T-helper 1 cell treated with Interleukin-12 subunit alpha and Interleukin-12 subunit beta and Interleukin-4 antibody, amounts not matched to agents 30 μg/mL and 1 μg/mL, for 36 hours (primary cell): ENCODE data around the gene KAZN.

Source experiments
- H3K27ac Mint-ChIP-seq: one replicate; pipeline ENCODE4 v1.8.0; 2021; ENCODE audit warnings: mild to moderate bottlenecking, mixed read lengths
- H3K27me3 Mint-ChIP-seq: one replicate; pipeline ENCODE4 v1.8.0; 2021; ENCODE audit warnings: low read depth, mixed read lengths
- H3K36me3 Mint-ChIP-seq: one replicate; pipeline ENCODE4 v1.8.0; 2021; ENCODE audit warnings: low read depth, mixed read lengths
- H3K4me1 Mint-ChIP-seq: one replicate; pipeline ENCODE4 v1.8.0; 2021; ENCODE audit warnings: low read depth, mixed read lengths
- H3K4me3 Mint-ChIP-seq: one replicate; pipeline ENCODE4 v1.8.0; 2021; ENCODE audit warnings: mild to moderate bottlenecking, moderate library complexity, mixed read lengths
- H3K9me3 Mint-ChIP-seq: one replicate; pipeline ENCODE4 v1.8.0; 2021; ENCODE audit warnings: mixed read lengths

KAZN gene

DNA sequence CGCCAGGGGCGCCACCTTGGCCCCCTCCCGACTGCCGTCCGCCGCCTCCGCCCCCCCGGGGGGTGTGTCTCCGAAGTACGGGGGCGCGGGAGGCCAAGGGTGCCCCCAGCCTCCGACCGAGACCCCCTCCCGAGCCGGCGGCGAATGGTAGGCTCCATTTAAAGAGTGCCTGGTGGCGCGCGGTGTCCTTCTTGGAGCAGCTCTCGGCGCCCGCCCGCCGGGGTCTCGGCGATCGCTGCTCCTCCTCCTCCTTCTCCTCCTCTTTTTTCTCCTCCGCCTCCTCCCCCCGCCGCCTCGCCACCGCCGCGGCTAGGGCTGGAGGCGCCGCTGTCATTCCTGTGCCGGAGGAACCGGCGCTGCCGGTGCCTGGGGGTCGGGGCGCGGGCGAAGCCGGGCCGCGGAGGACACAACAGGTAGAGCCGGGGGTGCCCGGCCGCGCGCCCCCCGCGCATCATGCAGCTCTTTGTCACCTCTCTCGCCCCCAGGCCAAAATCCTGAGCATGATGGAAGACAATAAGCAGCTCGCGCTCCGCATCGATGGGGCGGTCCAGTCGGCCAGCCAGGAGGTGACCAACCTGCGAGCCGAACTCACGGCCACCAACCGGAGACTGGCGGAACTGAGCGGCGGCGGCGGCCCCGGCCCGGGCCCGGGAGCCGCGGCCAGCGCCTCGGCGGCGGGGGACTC lies at the start of gene KAZN:
Gene KAZN (plus strand): TSS at position 188 of the 685 bp plus-strand sequence.
- peaks cover 51% of the 10 kb centered on the region for H3K27me3 Mint-ChIP-seq
- no peaks in the 10 kb centered on the region for H3K4me1 Mint-ChIP-seq
- no peaks in the 10 kb centered on the region for H3K9me3 Mint-ChIP-seq
- H3K36me3 Mint-ChIP-seq, result no peaks in the 10 kb centered on the region
- H3K4me3 Mint-ChIP-seq, result no peak within 1 kb of the TSS
- no peak within 1 kb of the TSS for H3K27ac Mint-ChIP-seq

DNA sequence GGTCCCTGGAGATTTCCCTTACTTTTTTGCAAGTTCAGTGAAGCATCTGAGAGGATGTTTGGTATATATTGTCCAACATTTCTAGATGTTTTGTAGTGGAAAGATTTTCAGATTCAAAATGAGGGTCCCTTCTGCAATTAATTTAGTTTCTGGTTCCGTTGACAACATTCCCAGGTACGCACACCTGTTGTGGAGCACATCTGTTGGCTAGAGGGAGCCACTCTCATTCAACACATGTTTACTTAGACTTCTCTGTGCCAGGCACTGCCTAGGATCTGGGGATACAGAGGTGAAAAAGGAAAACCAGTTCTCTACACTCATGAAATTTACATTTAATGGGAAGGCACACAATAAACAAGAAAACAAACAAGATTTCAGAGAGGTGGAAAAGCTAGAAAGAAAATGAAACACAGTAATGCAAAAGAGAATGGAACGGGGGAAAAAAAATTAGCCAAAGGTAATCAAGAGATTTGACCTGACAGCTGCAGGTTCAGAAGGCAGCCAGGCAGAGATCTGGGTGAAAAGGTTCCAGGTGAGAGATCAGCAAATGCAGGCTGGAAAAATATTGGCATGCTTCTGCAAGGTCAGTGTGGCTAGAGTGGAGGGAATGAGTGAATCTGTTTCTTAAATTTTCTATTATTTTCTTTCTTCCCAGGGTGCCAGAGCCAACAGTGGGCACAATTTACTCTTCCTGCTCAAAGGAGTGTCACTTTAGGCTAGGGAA lies 48.4 kb upstream of the KAZN start:
- no peaks in the 10 kb centered on the region for H3K36me3 Mint-ChIP-seq
- H3K27me3 Mint-ChIP-seq, result no peaks in the 10 kb centered on the region
- no peak overlapping the region for H3K27ac Mint-ChIP-seq
- H3K4me3 Mint-ChIP-seq, result no peak overlapping the region
- no peaks in the 10 kb centered on the region for H3K9me3 Mint-ChIP-seq
- H3K4me1 Mint-ChIP-seq, result no peaks in the 10 kb centered on the region

DNA sequence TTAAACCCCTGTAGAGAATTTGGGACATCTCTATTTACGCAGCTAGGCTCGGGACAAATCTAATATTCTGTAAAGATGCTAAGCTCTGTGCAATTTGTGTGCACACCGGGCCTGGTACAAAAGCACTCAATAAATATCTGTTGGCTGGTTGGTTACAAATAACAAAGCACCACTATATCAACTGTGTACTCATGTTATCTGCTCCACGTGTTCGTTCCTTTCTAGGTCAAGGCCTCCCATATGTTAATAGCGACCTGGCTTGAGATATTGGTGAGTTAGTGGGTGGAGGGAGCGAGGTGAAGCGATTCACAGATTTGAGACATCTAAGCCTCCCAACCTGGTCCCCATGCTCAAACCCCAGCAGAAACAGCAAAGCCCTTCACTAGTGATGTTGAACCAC lies 47.1 kb upstream of the KAZN start:
- no peak overlapping the region for H3K4me3 Mint-ChIP-seq
- no peaks in the 10 kb centered on the region for H3K9me3 Mint-ChIP-seq
- no peaks in the 10 kb centered on the region for H3K4me1 Mint-ChIP-seq
- H3K36me3 Mint-ChIP-seq, result no peaks in the 10 kb centered on the region
- no peak overlapping the region for H3K27ac Mint-ChIP-seq
- H3K27me3 Mint-ChIP-seq, result no peaks in the 10 kb centered on the region

DNA sequence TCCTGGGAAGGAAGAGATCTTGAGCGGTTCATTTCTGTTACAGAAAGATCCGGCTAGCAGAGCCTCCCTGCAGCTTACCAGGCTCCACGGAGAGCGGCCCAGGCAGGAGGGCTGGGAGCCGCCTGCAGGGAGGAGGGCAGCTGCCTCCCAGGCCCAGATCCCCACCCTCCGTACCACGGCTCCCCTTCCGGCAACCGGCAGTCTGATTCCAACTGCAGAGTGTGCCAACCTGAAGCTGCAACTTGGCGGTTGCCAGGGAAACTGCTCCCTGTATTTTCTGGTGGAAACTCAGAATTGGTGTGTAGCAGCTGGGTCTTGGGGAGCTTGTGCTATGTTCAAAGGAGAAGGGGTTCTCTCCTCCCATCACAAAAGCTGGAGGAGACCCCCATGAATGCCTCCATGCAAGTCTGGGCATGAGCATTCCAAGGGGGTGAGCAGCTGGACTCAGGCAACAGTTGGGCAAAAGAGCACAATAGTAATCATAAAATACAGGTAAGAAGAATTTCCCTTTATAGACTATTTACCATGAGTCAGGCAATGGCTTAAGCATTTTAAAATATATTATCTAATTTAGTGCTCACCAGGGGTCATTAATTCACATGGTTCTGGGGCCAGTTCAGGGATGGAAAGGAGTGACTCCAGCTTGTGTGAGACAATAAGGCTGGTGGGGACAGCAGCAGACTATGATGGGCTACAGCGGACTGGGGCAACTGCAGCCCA lies 46.1 kb upstream of the KAZN start:
- Mint-ChIP-seq H3K4me1 (no peaks in the 10 kb centered on the region), H3K9me3 (no peaks in the 10 kb centered on the region), H3K4me3 (no peak overlapping the region), H3K36me3 (no peaks in the 10 kb centered on the region), H3K27ac (no peak overlapping the region), H3K27me3 (no peaks in the 10 kb centered on the region)

DNA sequence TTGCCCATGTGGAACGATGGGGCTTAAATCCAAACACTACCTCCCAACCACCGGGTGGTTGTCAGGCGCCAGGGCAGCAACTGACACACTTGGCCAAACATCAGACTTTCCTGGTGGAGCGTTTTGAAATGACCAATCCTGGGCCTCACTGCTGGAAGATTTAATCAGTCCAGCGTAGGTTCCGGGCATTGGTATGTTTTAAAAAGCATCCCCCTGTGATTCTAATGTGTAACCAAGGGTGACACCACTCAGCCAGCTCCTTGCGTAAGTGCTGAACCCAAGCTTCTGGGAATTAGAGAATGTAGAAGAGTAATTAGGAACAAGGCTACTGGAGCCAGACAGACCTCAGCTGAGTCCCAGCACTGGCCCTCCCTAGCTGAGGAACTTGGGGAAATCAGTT lies 44.8 kb upstream of the KAZN start:
- Mint-ChIP-seq H3K36me3 (no peaks in the 10 kb centered on the region), H3K27me3 (no peaks in the 10 kb centered on the region), H3K9me3 (no peaks in the 10 kb centered on the region), H3K4me3 (no peak overlapping the region), H3K27ac (no peak overlapping the region), H3K4me1 (no peaks in the 10 kb centered on the region)

DNA sequence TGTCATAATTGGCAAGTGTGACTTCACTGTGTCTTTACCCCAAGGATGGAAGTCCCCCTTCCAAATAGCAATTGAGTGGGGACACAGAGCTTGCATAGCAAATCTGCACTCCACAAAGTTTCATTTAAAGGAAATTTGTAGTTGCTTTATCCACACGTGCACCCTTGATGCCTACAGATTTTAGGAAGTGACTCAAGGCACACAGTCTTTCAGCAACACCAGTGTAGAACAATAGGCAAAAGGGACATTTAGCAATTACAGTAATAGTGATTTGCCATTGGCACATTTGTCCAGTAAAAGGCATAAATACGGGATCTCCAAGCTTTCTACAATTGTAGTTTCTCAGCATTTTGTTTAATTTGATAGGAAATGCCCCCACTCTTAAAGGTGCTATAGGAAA lies 43.4 kb upstream of the KAZN start:
- Mint-ChIP-seq H3K9me3 (no peaks in the 10 kb centered on the region), H3K27ac (no peak overlapping the region), H3K4me3 (no peak overlapping the region), H3K36me3 (no peaks in the 10 kb centered on the region), H3K27me3 (no peaks in the 10 kb centered on the region), H3K4me1 (no peaks in the 10 kb centered on the region)

DNA sequence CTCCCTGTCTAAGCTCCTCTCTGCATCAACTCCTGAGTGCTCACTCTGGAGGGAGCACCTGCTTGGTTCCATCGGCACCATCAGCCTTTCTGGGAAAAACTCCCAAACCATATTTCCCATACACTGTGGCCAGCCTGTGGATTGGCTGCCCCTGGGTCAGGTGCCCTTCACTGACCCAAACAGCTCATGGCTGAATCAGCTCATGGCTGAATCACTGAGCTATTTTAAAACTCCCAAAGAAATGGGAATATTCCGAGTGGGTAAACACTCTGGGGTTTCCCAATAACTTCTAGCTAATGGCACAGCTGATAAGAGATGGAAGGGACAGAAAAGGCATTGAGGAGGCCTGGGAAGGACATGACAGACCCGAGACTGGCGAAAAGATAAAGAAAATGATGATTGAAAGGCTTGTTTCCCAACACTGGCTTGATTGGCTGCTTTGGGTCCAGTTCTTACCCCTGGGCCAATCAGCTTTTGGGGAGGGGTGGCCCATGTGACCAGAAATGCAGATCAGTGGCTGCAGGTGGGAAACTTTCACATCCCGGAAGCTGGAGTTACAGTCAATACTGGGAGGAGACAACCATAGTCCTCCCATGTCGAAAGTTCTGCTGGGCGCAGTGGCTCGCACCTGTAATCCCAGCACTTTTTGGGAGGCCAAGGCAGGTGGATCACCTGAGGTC lies 37.3 kb upstream of the KAZN start:
- H3K9me3 Mint-ChIP-seq, result no peaks in the 10 kb centered on the region
- no peaks in the 10 kb centered on the region for H3K36me3 Mint-ChIP-seq
- H3K27me3 Mint-ChIP-seq, result no peaks in the 10 kb centered on the region
- H3K4me1 Mint-ChIP-seq, result no peaks in the 10 kb centered on the region
- no peak overlapping the region for H3K4me3 Mint-ChIP-seq
- H3K27ac Mint-ChIP-seq, result no peak overlapping the region

DNA sequence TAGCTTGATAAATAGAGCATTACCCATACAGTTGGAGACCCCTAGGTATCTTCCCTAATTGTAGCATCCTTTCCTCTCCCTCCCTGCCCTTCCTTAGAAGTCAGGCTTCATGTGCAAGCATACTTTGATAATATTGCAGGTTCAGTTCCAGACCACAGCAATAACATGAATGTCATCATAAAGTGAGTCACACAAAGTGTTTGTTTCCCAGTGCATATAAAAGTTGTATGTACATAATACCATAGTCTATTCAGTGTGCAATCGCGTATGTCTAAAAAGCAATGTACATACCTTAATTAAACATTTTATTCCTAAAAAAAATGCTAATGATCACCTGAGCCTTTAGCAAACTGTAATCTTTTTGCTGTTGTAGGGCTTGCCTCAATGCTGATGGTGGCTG lies 33.4 kb upstream of the KAZN start:
- Mint-ChIP-seq H3K36me3 (no peaks in the 10 kb centered on the region), H3K27me3 (peaks cover 4% of the 10 kb centered on the region), H3K4me1 (no peaks in the 10 kb centered on the region), H3K27ac (no peak overlapping the region), H3K9me3 (no peaks in the 10 kb centered on the region), H3K4me3 (no peak overlapping the region)

DNA sequence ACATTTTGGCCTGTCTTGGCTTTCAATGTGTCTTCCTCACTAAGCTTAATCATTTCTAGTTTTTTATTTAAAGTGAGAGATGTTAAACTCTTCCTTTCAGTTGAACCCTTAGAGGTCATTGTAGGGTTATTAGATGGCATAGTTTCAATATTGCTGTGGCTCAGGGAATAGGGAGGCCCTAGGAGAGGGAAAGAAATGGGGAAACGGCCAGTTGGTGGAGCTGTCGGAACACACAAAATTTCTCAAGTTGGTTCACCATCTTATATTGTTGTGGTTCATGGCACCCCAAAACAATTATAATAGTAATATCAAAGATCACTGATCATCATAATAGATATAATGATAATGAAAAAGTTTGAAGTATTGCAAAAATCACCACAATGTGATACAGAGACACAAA lies 31.4 kb upstream of the KAZN start:
- Mint-ChIP-seq H3K27ac (no peak overlapping the region), H3K4me1 (no peaks in the 10 kb centered on the region), H3K9me3 (no peaks in the 10 kb centered on the region), H3K27me3 (peaks cover 4% of the 10 kb centered on the region), H3K36me3 (no peaks in the 10 kb centered on the region), H3K4me3 (no peak overlapping the region)

DNA sequence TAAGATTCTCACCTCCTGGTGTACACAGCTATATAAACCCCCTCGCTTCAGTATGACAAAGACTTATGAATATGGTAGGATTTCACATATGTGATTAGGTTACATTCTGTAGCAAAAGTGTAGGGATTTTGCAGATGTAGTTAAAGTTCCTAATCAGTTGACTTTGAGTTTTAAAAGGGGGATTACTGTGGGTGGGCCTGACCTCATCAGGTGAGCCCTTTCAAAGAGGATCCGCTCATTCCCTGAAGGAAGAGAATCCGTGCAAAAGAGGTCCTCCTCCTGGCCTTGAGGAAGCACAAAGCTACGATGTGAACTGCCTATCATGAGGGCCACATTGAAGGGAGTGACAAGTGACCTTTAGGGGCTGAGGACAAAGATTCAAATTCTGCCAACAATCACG lies 30.6 kb upstream of the KAZN start:
- Mint-ChIP-seq H3K27me3 (peaks cover 4% of the 10 kb centered on the region), H3K36me3 (no peaks in the 10 kb centered on the region), H3K4me3 (no peak overlapping the region), H3K4me1 (no peaks in the 10 kb centered on the region), H3K27ac (no peak overlapping the region), H3K9me3 (no peaks in the 10 kb centered on the region)

DNA sequence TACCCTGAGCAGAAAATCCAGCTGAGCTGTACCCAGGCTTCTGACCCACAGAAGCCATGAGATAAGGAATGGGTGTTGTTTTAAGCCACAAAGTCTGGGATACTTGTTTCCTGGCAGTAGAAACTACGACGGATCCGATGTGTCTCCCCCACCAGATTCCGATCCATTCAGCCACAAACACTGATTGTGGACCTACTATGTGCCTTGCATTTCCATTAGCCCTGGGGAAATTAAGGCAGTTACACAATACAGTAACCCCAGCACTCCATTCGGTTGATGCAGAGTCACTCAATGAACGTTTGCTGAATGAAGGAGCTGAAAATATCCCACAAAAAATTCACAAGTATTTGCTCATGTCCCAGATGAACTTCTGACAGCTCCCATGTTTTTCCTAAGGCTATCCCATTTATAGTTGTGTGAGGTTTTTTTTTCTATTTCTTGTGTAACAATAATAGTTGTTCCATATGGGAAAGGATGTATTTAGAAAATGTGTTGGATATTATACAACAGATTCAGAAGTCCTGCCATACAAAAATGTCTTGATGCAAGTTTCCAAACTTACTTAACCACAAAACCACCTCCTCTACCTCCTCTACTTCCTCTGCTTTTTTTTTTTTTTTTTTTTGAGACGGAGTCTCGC lies 29.6 kb upstream of the KAZN start:
- Mint-ChIP-seq H3K4me1 (no peaks in the 10 kb centered on the region), H3K36me3 (no peaks in the 10 kb centered on the region), H3K4me3 (no peak overlapping the region), H3K27me3 (peaks cover 4% of the 10 kb centered on the region), H3K9me3 (no peaks in the 10 kb centered on the region), H3K27ac (no peak overlapping the region)

DNA sequence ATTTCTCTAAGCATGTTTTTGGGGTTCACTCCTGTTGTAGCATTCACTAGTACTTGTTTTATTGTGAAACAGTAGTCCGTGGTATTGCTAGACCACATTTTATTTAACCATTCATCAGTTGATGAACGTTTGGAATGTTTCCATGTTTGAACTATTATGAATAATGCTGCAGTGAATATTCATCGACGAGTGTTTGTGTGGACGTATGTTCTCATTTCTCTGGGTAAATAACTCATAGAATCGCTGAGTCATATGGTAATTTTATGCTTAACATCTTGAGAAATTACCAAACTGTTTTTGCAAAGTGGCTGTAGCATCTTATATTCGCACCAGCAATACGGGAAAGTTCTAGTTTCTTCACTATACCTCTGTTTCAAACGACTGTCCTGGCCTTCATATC lies 28.0 kb upstream of the KAZN start:
- H3K36me3 Mint-ChIP-seq, result no peaks in the 10 kb centered on the region
- no peak overlapping the region for H3K4me3 Mint-ChIP-seq
- H3K27ac Mint-ChIP-seq, result no peak overlapping the region
- peaks cover 4% of the 10 kb centered on the region for H3K27me3 Mint-ChIP-seq
- H3K4me1 Mint-ChIP-seq, result no peaks in the 10 kb centered on the region
- peaks cover 6% of the 10 kb centered on the region for H3K9me3 Mint-ChIP-seq

DNA sequence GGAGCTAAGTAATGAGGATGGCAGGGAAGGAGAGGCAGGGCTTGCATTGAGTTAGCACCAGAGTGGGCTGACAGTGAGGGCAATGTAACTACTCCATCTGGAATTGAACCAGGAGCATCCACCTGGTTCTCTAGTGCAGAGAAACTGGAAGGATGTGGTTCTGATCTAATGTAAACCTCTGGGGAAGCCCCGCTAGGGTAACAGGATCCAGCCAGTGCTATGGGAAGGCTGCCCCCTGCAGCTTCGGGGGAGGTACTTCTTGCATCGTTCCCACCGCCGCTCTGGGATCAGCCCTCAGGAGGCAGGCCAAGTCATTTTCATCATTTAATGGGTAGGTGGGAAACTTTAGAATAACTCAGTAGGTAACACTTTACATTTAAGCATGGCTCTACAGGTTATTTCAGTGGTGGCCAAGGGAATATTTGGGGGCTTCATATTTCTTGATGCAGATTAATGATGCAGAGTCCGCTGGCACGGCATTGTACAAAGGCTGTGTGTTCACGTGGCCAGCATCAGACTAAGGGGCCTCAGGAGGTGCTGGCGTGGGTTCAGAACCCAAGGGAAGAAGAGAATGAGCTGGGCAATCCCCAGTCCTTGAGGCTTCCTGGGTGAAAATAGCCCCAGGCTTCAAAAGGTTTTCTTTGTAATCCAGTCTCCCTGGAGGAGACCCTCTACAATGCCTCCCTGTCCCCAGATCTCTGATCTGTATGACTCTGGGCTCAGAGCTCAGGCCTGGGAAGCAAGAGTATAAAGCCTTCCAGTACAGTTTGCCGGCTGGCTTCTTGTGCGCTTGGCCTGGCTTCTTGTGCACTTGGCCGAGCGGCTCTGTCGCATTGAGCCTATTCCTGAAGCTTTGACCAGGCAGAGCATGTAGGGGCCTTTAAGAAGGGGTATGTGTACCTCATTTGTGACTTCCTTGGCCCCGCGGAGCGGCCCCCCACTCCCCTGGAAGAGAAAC lies 26.4 kb upstream of the KAZN start:
- Mint-ChIP-seq H3K9me3 (peaks cover 6% of the 10 kb centered on the region), H3K4me1 (no peaks in the 10 kb centered on the region), H3K4me3 (no peak overlapping the region), H3K27ac (no peak overlapping the region), H3K36me3 (no peaks in the 10 kb centered on the region), H3K27me3 (no peaks in the 10 kb centered on the region)
